Muscle of leg (tissue), 16 donors: ENCODE data around the gene CFAP54. TPM values are rescaled to one million over a fixed set of nuclear protein-coding genes. Genes with fewer than 3 reads are reported as not detected.
A peak's percentile ranks its signal among the peaks of the same experiment; 100 is the strongest.

Experiments used
- DNase-seq: peaks from one replicate; pipeline ENCODE4 v3.0.0; 2013
- H3K27ac ChIP-seq: one replicate; pipeline ENCODE4 v1.5.1; 2013; ENCODE audit warnings: mild to moderate bottlenecking, low read length, control low read depth
- H3K27me3 ChIP-seq: one replicate; pipeline ENCODE4 v1.6.1; 2013; ENCODE audit warnings: low read length; ENCODE audit not compliant: control insufficient read depth, insufficient read depth
- H3K36me3 ChIP-seq: one replicate; pipeline ENCODE4 v1.6.1; 2013; ENCODE audit warnings: low read length; ENCODE audit not compliant: control insufficient read depth, insufficient read depth
- H3K4me1 ChIP-seq: one replicate; pipeline ENCODE4 v1.6.1; 2013; ENCODE audit warnings: low read length; ENCODE audit not compliant: control insufficient read depth, insufficient read depth
- H3K4me3 ChIP-seq: one replicate; pipeline ENCODE4 v1.5.1; 2013; ENCODE audit warnings: low read length, control low read depth
- H3K9me3 ChIP-seq: replicated peaks from 2 replicates; pipeline ENCODE4 v1.6.1; 2013; ENCODE audit warnings: low read depth, low read length; ENCODE audit not compliant: control insufficient read depth
- WGBS: methylation state at CpG from one replicate; pipeline ENCODE4 v1.1.5; 2013; ENCODE audit warnings: missing lambda C conversion rate; ENCODE audit not compliant: insufficient coverage; 5-methylcytosine and 5-hydroxymethylcytosine counted together
- long read RNA-seq, 11 donors: transcript quantifications; one replicate each; lab custom pipeline, GENCODE V29; 2026
- polyA plus RNA-seq, 8 donors: library from polyadenylated mRNA; unstranded; fragments of 120-200 nt; gene quantifications; one replicate each; pipeline versions ENCODE4 v1.2.1 to v1.2.3, GENCODE V29; 2013; ENCODE audit warnings: inconsistent platforms in 1 of 8, low replicate concordance in 1 of 8; ENCODE audit not compliant: insufficient read length in 8 of 8, insufficient read depth in 1 of 8
- total RNA-seq: library from RNA; stranded (reverse); fragments of 120-200 nt; gene quantifications from one replicate; pipeline ENCODE4 v1.2.4, GENCODE V29; 2013

The CFAP54 gene, protein sequence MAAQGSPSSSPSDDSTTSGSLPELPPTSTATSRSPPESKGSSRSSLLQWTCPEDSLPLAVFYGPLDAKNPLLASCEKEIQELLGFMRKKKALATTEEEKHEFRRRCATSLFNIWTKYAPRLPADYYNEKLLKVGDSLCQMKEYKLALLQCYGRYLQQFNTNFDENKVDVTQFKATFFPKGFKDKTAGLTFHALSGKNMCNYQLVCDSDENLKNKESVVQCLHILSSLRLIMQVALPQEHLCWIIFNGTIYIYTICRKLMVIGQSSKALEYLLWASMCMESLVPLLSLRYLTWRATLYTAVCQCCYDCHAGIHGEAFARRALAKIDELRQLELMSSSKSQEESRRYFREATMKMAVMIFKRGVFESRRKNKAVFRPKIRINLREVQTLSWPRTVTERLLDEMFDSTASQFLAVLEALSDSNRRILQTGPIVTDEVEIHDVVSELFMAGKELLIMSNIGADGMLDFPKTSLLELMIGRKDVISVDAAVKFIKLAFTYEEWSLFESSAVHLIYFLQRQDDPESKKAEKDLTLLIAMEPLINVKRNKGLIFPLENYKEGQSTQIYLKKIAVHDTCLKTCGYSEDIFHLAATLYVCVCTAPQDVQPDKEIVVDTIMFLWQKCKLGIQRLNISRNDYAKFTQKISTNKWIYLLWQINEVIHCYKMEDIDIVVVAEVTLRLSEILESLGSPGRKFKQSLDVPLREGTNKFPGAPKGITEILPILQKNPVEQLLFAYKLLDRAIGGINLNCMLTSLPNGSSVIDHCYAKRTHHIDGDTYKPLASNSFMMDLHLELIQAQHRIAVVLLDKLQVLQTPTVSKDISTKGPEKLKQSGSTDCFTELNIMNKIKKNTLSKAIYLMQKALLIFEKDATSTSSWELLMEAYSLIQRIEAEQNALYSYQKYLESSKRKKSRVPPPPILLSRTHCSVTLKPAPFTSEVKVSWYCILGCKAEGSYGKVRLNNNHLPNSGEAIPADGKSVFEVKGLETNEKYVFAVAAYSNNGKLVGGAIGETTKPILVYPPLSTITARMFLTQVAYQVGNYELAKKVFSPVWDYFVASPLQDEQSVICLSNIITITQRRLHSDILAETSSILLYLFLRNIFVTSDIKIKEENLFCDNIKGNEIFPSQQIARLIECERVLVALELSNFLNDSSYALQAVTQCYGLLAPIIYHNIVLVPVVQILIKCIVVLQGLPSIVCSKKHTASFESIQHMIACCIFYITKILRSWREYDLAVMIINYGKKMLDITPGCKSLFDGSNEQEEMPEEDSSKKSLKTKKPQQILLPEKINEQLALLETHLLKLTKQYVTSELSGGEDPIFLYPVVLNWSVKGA (N-terminal part only)
- total RNA-seq = 0.35 TPM
- under 1 TPM; 0.15 to 0.71 (median 0.30) TPM for polyA plus RNA-seq
- long read RNA-seq, donor 1 = 0 reads
- long read RNA-seq, donor 2 = 0 reads
- long read RNA-seq, donor 3 = 0 reads
- long read RNA-seq, donor 4 = 0 reads
- long read RNA-seq, donor 5 = 0 reads
- long read RNA-seq, donor 6 = 0 reads
- long read RNA-seq, donor 7 = 0 reads
- long read RNA-seq, donor 8 = 0 reads
- long read RNA-seq, donor 9 = 0 reads
- long read RNA-seq, donor 10 = 0 reads
- long read RNA-seq, donor 11 = 0 reads

DNA sequence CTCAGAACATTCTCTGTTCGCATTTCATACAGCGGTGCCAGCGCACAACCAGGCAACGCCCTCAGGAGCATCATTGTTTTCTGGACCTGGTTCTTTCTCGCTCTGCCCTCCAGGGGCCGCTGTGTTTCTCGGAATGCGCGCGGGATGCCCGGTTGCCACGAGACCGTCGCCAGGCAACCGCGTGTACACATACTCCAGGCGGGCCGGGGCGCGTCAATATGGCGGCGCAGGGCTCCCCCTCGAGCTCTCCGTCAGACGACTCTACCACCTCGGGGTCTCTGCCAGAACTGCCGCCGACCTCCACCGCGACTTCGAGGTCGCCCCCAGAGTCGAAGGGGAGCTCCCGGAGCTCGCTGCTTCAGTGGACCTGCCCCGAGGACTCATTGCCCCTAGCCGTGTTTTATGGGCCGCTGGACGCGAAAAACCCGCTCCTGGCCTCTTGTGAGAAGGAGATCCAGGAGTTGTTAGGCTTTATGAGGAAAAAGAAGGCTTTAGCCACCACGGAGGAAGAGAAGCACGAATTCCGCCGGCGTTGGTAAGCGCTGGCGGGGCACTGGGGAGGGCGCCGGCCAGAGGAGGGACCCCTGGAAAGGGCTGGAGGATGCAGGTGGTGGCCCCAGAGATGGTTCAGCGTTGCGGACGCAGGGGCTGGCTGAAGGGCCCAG is at the start of gene CFAP54:
Gene CFAP54, plus strand, starts transcription at position 186 of the 665 bp plus-strand sequence. Its CDS starts 33 bp downstream, at position 219.
- WGBS = under 1% methylated on average over 52 of the region's 53 CpGs
- H3K4me1 ChIP-seq = peaks cover 4% of the 10 kb centered on the region
- no peaks in the 10 kb centered on the region for H3K9me3 ChIP-seq
- no peaks in the 10 kb centered on the region for H3K36me3 ChIP-seq
- DNase-seq = peak; percentile 97
- peaks cover 3% of the 10 kb centered on the region for H3K27me3 ChIP-seq
- peak within 1 kb of the TSS; percentile 75 for H3K4me3 ChIP-seq
- peak within 1 kb of the TSS; percentile 88 for H3K27ac ChIP-seq

DNA sequence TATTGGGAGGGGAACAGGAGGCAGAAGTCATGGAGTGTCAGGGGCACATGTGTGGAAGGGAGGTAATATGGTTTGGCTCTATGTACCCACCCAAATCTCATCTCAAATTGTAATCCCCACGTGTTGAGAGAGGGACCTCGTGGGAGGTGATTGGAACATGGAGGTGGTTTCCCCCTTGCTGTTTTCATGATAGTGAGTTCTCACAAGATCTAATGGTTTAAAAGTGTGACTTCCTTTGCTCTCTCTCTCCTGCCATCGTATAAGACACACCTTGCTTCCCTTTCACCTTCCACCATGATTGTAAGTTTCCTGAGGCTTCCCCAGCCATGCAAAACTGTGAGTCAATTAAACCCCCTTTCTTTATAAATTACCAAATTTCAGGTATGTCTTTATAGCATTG is 47.6 kb upstream of the CFAP54 start:
- no peaks in the 10 kb centered on the region for H3K27me3 ChIP-seq
- no peak overlapping the region for H3K27ac ChIP-seq
- no peaks in the 10 kb centered on the region for H3K9me3 ChIP-seq
- WGBS = no CpG with 5 or more reads among the region's 3 CpGs
- no peak for DNase-seq
- no peak overlapping the region for H3K4me3 ChIP-seq
- H3K36me3 ChIP-seq = no peaks in the 10 kb centered on the region
- no peaks in the 10 kb centered on the region for H3K4me1 ChIP-seq

DNA sequence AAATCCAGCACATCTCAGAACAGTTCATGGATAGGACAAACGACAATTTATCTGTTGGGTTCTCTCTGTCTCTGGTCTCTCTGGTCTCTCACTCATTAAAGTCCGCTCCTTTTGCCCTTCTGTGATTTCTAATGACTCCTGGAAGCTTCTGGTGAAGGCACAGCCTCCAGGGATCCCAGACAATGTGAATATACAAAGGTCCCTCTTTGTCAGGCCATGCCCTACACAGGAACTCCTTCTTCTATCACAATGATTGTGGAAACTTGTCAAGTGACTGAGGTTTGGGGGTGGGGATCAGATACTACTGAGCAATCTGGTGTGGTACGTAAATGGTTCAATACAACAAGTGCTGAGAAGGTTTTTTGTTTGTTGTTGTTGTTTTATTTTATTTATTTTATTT is 46.5 kb upstream of the CFAP54 start:
- no peaks in the 10 kb centered on the region for H3K27me3 ChIP-seq
- no peaks in the 10 kb centered on the region for H3K9me3 ChIP-seq
- 81% methylated on average over 2 of the region's 3 CpGs for WGBS
- H3K36me3 ChIP-seq = no peaks in the 10 kb centered on the region
- no peak overlapping the region for H3K4me3 ChIP-seq
- DNase-seq = no peak
- no peak overlapping the region for H3K27ac ChIP-seq
- no peaks in the 10 kb centered on the region for H3K4me1 ChIP-seq

DNA sequence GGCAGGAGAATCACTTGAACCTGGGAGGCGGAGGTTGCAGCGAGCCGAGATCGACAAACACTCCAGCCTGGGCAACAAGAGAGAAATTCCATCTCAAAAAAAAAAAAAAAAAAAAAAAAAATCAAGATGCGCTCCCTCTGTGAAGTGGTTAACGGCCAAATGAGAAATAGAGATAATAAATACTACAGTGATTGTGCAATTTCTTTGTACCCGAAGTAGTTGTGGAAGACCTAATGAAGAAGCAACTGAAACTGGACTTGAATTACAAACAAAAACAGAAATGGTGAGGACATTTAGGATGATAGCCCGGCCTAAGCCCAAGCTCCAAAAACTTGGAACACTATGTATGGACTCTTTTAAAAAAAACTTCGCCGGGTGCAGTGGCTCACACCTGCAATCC is 45.0 kb upstream of the CFAP54 start:
- no peaks in the 10 kb centered on the region for H3K27me3 ChIP-seq
- WGBS = 80% methylated on average over 1 of the region's 10 CpGs

DNA sequence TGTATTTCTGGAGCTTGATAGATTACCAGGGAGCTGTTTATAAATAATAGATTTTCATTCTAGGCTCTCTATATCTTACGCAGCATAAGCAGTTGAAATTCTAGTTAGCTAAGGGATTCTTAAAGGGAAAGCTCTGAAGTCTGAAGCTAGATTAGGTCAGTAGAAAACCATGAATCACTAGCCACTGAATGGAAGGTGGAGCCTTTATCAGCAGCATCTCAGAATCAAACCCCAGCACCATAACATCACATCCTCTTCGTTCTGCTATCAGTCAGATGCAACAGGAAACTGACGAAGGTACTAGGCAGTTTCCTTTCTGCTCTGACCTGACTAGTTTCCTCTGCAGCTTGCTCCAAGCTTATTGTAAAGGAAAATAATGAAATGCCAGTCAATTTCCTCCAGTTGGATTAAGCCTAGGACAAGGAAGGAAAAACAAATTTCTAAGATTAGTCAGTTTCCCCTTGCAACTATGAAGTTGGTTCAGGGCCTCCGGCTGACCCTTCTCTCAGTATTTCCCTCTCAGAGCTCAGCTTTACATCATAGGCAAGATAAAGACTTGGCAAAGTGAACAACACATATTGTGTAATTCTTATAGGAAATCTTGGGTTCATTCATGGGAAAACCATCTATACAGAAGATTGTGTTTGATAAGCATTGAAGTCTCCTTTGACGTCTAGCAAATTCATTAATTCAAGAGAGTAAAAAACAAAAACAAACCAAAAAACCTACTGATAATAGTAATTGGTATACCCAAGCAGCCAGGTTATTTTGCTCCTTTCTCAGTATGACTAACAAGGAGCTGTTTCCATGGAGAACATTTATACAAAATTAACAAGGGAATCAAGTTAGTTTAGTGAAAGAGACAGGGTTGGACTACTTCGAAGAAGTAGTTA is 43.4 kb upstream of the CFAP54 start:
- peak overlapping the region; percentile 86 for H3K27ac ChIP-seq
- H3K9me3 ChIP-seq = no peaks in the 10 kb centered on the region
- H3K4me3 ChIP-seq = no peak overlapping the region
- 100% methylated on average over 1 of the region's 6 CpGs for WGBS
- no peaks in the 10 kb centered on the region for H3K36me3 ChIP-seq
- no peaks in the 10 kb centered on the region for H3K27me3 ChIP-seq
- peak; percentile 66 for DNase-seq
- no peaks in the 10 kb centered on the region for H3K4me1 ChIP-seq

More for the DNA sequence above, 45.0 kb upstream of the CFAP54 start:
- H3K36me3 ChIP-seq = no peaks in the 10 kb centered on the region
- no peak for DNase-seq
- H3K4me1 ChIP-seq = no peaks in the 10 kb centered on the region
- H3K4me3 ChIP-seq = no peak overlapping the region
- no peak overlapping the region for H3K27ac ChIP-seq
- no peaks in the 10 kb centered on the region for H3K9me3 ChIP-seq

DNA sequence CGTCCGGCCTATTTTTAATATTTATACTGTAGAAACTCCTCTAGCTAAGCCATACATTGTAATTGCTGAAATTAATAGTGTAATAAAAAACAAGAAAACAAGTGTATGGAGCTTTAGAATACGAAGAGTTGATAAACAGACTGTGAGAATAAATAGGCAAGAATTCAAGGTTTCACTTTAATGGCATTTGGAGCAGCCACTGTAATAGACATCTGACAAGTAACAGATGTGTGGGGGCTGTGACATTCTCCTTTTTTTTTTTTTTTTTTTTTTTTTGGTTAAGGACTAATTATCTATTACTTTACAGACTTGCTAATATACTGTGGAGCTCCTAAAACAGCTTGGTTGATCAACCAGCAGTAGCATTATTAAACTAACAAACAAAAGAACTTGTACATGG is 42.1 kb upstream of the CFAP54 start:
- H3K27ac ChIP-seq = peak overlapping the region; percentile 84
- no peaks in the 10 kb centered on the region for H3K36me3 ChIP-seq
- no peaks in the 10 kb centered on the region for H3K9me3 ChIP-seq
- DNase-seq = no peak
- no peaks in the 10 kb centered on the region for H3K27me3 ChIP-seq
- H3K4me1 ChIP-seq = no peaks in the 10 kb centered on the region
- no peak overlapping the region for H3K4me3 ChIP-seq
- 57% methylated on average over 1 of the region's 3 CpGs for WGBS

DNA sequence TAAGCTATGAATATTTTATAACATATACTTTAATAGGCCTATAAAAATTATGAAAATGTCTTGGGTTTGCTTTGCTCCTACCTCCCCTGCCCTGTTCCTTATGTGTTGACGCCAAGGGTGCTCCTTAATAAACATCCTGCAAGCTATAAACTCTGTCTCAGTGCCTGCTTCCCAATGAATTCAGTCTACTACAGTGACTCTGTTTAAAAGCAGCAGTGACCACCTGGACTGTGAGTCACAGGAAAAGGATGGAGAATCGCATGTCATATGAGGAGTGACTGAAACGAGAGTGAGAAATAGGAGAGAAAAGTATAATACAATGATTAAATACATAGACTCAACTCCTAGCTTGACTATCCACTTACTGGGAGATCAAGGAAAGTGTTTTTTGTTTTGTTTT is 41.1 kb upstream of the CFAP54 start:
- H3K36me3 ChIP-seq = no peaks in the 10 kb centered on the region
- H3K27me3 ChIP-seq = no peaks in the 10 kb centered on the region
- peak overlapping the region; percentile 29 for H3K27ac ChIP-seq
- WGBS = 60% methylated on average over 1 of the region's 3 CpGs
- DNase-seq = no peak
- no peaks in the 10 kb centered on the region for H3K9me3 ChIP-seq
- H3K4me3 ChIP-seq = no peak overlapping the region
- H3K4me1 ChIP-seq = no peaks in the 10 kb centered on the region

DNA sequence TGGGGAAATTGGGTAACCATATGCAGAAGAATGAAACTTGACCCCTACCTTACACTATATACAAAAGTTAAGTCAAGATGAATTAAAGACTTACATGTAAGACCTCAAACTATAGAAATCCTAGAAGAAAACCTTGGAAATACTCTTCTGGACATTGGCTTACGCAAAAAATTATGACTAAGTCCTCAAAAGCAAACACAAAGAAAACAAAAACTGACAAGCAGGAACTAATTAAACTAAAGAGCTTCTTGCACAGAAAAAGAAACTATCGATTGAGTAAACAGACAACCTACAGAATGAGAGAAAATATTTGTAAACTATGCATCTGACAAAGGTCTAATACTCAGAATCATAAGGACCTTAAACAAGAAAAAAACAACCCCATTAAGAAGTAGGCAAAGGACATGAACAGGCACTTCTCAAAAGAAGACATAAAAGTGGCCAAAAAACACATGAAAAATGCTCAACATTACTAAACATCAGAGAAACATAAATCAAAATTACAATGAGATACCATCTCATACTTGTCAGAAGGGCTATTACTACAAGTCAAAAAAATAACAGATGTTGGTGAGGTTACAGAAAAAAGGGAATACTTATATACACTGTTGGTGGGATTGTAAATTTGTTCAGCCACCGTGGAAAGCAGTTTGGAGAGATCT is 37.0 kb upstream of the CFAP54 start:
- Histone ChIP-seq H3K4me3 (no peak overlapping the region), H3K27ac (no peak overlapping the region), H3K9me3 (no peaks in the 10 kb centered on the region), H3K4me1 (no peaks in the 10 kb centered on the region), H3K36me3 (no peaks in the 10 kb centered on the region), H3K27me3 (no peaks in the 10 kb centered on the region)
- no peak for DNase-seq
- WGBS = no CpG with 5 or more reads among the region's 3 CpGs
